GM12878 (cell line): Measurements from ENCODE around the gene GCNT2. TPM values are rescaled to one million over a fixed set of nuclear protein-coding genes. Genes with fewer than 3 reads are reported as not detected.

Source experiments
- ATAC-seq: fragments of 200-7000 bp; cut with Tn5 transposase; 3 replicates; pipeline ENCODE4 v1.9.1; 2020; ENCODE audit warnings: mild to moderate bottlenecking, moderate library complexity
- BruUV-seq: library from RNA; stranded (reverse); fragments of 400-500 nt; replicated peaks from 2 replicates; lab custom pipeline; 2021; lab: Mats Ljungman, UMichigan
- CTCF ChIA-PET: fragments of 300-600 bp; sonication (Branson Sonifier 250); formaldehyde crosslinking; extraction: SDS; loops from one replicate; lab custom pipeline; 2021; ENCODE audit warnings: inconsistent platforms; lab: Yijun Ruan, JAX
- POLR2A ChIA-PET: fragments of 350-600 bp; formaldehyde crosslinking; extraction: SDS; loops from one replicate; lab custom pipeline; 2021; ENCODE audit warnings: inconsistent platforms; lab: Charles Lee
- RAD21 ChIA-PET: fragments of 300-600 bp; sonication (Branson Sonifier 250); formaldehyde crosslinking; loops from one replicate; lab custom pipeline; 2023; ENCODE audit warnings: antibody characterized with exemption; ENCODE audit not compliant: unreplicated experiment; lab: Charles Lee
- SMC1A ChIA-PET: fragments of 300-600 bp; sonication (Branson Sonifier 250); formaldehyde crosslinking; loops from one replicate; lab custom pipeline; 2023; ENCODE audit not compliant: unreplicated experiment, uncharacterized antibody; lab: Charles Lee
- DNase-seq: peaks from one replicate; pipeline ENCODE4 v3.0.0-alpha.2; 2011; ENCODE audit warnings: low read depth, low spot score
- FAIRE-seq: peaks from 3 replicates; lab custom pipeline; 2011; peaks lifted over from hg19 to GRCh38; lab: Jason Lieb, UNC
- H2AFZ ChIP-seq: 2 replicates; pipeline ENCODE4 v1.6.0; 2011; ENCODE audit warnings: low read depth, low read length, control low read depth; ENCODE audit not compliant: control insufficient read depth
- H3K27ac ChIP-seq: 2 replicates; pipeline ENCODE4 v1.5.1; 2011; ENCODE audit warnings: control low read depth; ENCODE audit not compliant: control insufficient read depth, insufficient read depth
- H3K27me3 ChIP-seq, 2 experiments: replicated peaks in 1 of 2; 2 replicates each; pipeline versions ENCODE4 v1.6.0 to v1.6.1; 2011; ENCODE audit warnings: low read length in 1 of 2; ENCODE audit not compliant: control insufficient read depth in 2 of 2, insufficient read depth in 2 of 2
- H3K36me3 ChIP-seq, 2 experiments: 2 replicates each; pipeline ENCODE4 v1.5.1; 2011; ENCODE audit warnings: low read length in 1 of 2; ENCODE audit not compliant: control insufficient read depth in 2 of 2, insufficient read depth in 2 of 2
- H3K4me1 ChIP-seq: 2 replicates; pipeline ENCODE4 v1.6.1; 2011; ENCODE audit warnings: mild to moderate bottlenecking, low read length, moderate library complexity, mixed read lengths; ENCODE audit not compliant: control insufficient read depth, insufficient read depth
- H3K4me2 ChIP-seq: 2 replicates; pipeline ENCODE4 v1.6.0; 2011; ENCODE audit warnings: control low read depth; ENCODE audit not compliant: control insufficient read depth, insufficient read depth
- H3K4me3 ChIP-seq: fragments of 200-600 bp; sonication (generic); 2 replicates; pipeline ENCODE4 v1.5.1; 2016
- H3K79me2 ChIP-seq: 2 replicates; pipeline ENCODE4 v1.6.0; 2011; ENCODE audit warnings: low read length; ENCODE audit not compliant: control insufficient read depth, insufficient read depth
- H3K9ac ChIP-seq: 2 replicates; pipeline ENCODE4 v1.8.0; 2011; ENCODE audit warnings: low read length, control low read depth, mixed read lengths; ENCODE audit not compliant: control insufficient read depth, insufficient read depth
- H3K9me3 ChIP-seq: replicated peaks from 3 replicates; pipeline ENCODE4 v1.5.1; 2011; ENCODE audit warnings: mild to moderate bottlenecking, low read length; ENCODE audit not compliant: control insufficient read depth, insufficient read depth
- H4K20me1 ChIP-seq: 2 replicates; pipeline ENCODE4 v1.6.0; 2011; ENCODE audit not compliant: control insufficient read depth, insufficient read depth
- ASH2L ChIP-seq: fragments of 300-600, 200-600 bp; sonication (generic); IDR thresholded peaks from 2 replicates; pipeline ENCODE4 v1.6.1; 2017; ENCODE audit warnings: low read depth, mild to moderate bottlenecking, borderline replicate concordance
- BMI1 ChIP-seq: fragments of 450-650 bp; IDR thresholded peaks from 2 replicates; pipeline ENCODE4 v1.6.1; 2016; ENCODE audit warnings: mild to moderate bottlenecking, moderate library complexity, borderline replicate concordance
- BRCA1 ChIP-seq: IDR thresholded peaks from 2 replicates; pipeline ENCODE4 v1.6.1; 2011; ENCODE audit warnings: low read depth, low read length, improper control_type of control experiment
- CEBPB ChIP-seq, 2 experiments: fragments of 150-350 bp in 1 of 2; IDR thresholded peaks; 2 replicates each; pipeline ENCODE4 v1.6.1; 2012 to 2014; ENCODE audit warnings: low read depth in 2 of 2, low read length in 2 of 2, borderline replicate concordance in 1 of 2, inconsistent platforms in 1 of 2
- CHD1 ChIP-seq: IDR thresholded peaks from 2 replicates; pipeline ENCODE4 v1.6.1; 2012; ENCODE audit warnings: low read depth, low read length, improper control_type of control experiment
- CHD2 ChIP-seq: IDR thresholded peaks from 2 replicates; pipeline ENCODE4 v1.6.1; 2011; ENCODE audit warnings: low read depth, low read length, improper control_type of control experiment, borderline replicate concordance
- FOXK2 ChIP-seq: fragments of 450-650 bp; IDR thresholded peaks from 2 replicates; pipeline ENCODE4 v1.6.1; 2017; ENCODE audit warnings: mild to moderate bottlenecking, moderate library complexity
- HCFC1 ChIP-seq: fragments of 150-350 bp; IDR thresholded peaks from 2 replicates; pipeline ENCODE4 v1.6.1; 2014; ENCODE audit warnings: low read length
- IRF4 ChIP-seq: IDR thresholded peaks from 2 replicates; pipeline ENCODE4 v1.6.1; 2011; ENCODE audit warnings: low read depth, low read length
- MLLT1 ChIP-seq: fragments of 450-650 bp; IDR thresholded peaks from 2 replicates; pipeline ENCODE4 v1.6.1; 2016; ENCODE audit warnings: mild to moderate bottlenecking
- MTA2 ChIP-seq: fragments of 450-650 bp; IDR thresholded peaks from 2 replicates; pipeline ENCODE4 v1.6.1; 2016; ENCODE audit warnings: low read depth, mild to moderate bottlenecking, moderate library complexity
- NFIC ChIP-seq: IDR thresholded peaks from 2 replicates; pipeline ENCODE4 v1.6.1; 2012; ENCODE audit warnings: low read depth, mild to moderate bottlenecking, inconsistent platforms, low read length, moderate library complexity
- RAD51 ChIP-seq: fragments of 450-650 bp; IDR thresholded peaks from 2 replicates; pipeline ENCODE4 v1.6.1; 2016; ENCODE audit warnings: moderate library complexity, mild to moderate bottlenecking, inconsistent platforms
- REST ChIP-seq: IDR thresholded peaks from 2 replicates; pipeline ENCODE4 v1.6.1; 2012; ENCODE audit warnings: mild to moderate bottlenecking, low read depth, low read length
- RFX5 ChIP-seq: IDR thresholded peaks from 2 replicates; pipeline ENCODE4 v1.6.1; 2011; ENCODE audit warnings: low read depth, low read length, improper control_type of control experiment
- USF1 ChIP-seq: IDR thresholded peaks from 2 replicates; pipeline ENCODE4 v1.6.1; 2011; ENCODE audit warnings: borderline replicate concordance, low read depth, mild to moderate bottlenecking, moderate library complexity, mixed read lengths, low read length; ENCODE audit not compliant: insufficient read depth; ENCODE audit errors: extremely low read length
- WGBS: methylation state at CpG from one replicate; pipeline ENCODE4 v1.1.6; 2016; ENCODE audit warnings: low lambda C conversion rate; ENCODE audit not compliant: insufficient replicate concordance, insufficient coverage; ENCODE audit errors: missing lambda C conversion rate; 5-methylcytosine and 5-hydroxymethylcytosine counted together
- in situ Hi-C: fragments of 300-500 bp; cut with MboI; formaldehyde crosslinking; loops from 9 replicates; pipeline ENCODE4 v1.14.3; 2018; ENCODE audit warnings: mixed read lengths
- intact Hi-C: fragments of 100-400 bp; cut with micrococcal nuclease; formaldehyde crosslinking; loops from one replicate; pipeline ENCODE4 v1.14.2; 2022; ENCODE audit not compliant: unreplicated experiment
- polyA plus RNA-seq, 11 experiments: library from polyadenylated mRNA; depleted of rRNA in 4 of 11; unstranded in 6 of 11; stranded (reverse) in 5 of 11; fragments of >200 nt; fragmentation: Nextera tagmentation in 4 of 11; fragmentation: Illumina TruSeq in 1 of 11; extraction: Ambion mirVana in 4 of 11; extraction: Trizol in 1 of 11; gene quantifications; 1 replicate in 1 of 11; 2 replicates in 10 of 11; pipeline versions ENCODE4 v1.2.1 to v1.2.3, GENCODE V29; 2011 to 2016; ENCODE audit warnings: inconsistent platforms in 2 of 11, missing spikeins in 2 of 11, low read depth in 1 of 11
- total RNA-seq, 4 experiments: library from RNA; depleted of rRNA in 3 of 4; stranded (reverse); fragments of >200 nt in 3 of 4; fragmentation: Illumina TruSeq in 1 of 4; extraction: Trizol in 1 of 4; gene quantifications; 2 replicates each; pipeline versions ENCODE4 v1.2.1 to v1.2.3, GENCODE V29; 2013 to 2021

GCNT2 gene
- total and polyA plus RNA-seq, 10 of the 15 experiments (the other 5 are each of a cell fraction or from before 2014, with no cell fraction given): 5.0 to 21.6 (median 11.9) TPM

- Histone ChIP-seq H3K4me3 (no peak overlapping the region), H4K20me1 (no peaks in the 10 kb centered on the region), H3K27ac (no peak overlapping the region), H3K27me3 (no peaks in the 10 kb centered on the region), H3K36me3 (no peaks in the 10 kb centered on the region), H2AFZ (no peak overlapping the region), H3K9me3 (no peaks in the 10 kb centered on the region), H3K79me2 (no peaks in the 10 kb centered on the region), H3K9ac (no peak overlapping the region), H3K4me2 (no peak overlapping the region), H3K4me1 (no peaks in the 10 kb centered on the region)
- DNase-seq: no peak
- no peak for FAIRE-seq
- WGBS: 58% methylated on average over 2 of the region's 2 CpGs
- BruUV-seq: no TSS peak
- POLR2A ChIA-PET: no interaction called here
- CTCF ChIA-PET: interaction anchor here (0.6 to 1.9 kb wide), 4 partner anchors 9 to 287 kb away, joined by 3 to 5 read pairs (median 3); no protein-coding TSS in a partner anchor
- RAD21 ChIA-PET: no interaction called here
- intact Hi-C loops (loop anchor here (5.0 kb wide), 1 partner anchor 234 kb away; the partner anchor contains the start of gene TMEM14B), in situ Hi-C loops (loop anchor here (5.0 kb wide), 1 partner anchor 289 kb away; no protein-coding TSS in a partner anchor)
- ATAC-seq: no peak
- TF ChIP-seq MLLT1 (no peak), BMI1 (no peak), ASH2L (no peak), RAD51 (no peak), MTA2 (no peak), USF1 (no peak), REST (no peak), CEBPB (IDR thresholded peaks at IDR 0.05; ENCODE audit: borderline replicate concordance in 1 of 2, low read depth in 2 of 2, low read length in 2 of 2) (no peak), FOXK2 (no peak), NFIC (no peak), HCFC1 (no peak), IRF4 (no peak), CHD1 (no peak), BRCA1 (no peak), CHD2 (no peak), RFX5 (no peak)
- SMC1A ChIA-PET: interaction anchor here (1.2 to 1.8 kb wide), 2 partner anchors 22 to 170 kb away, joined by 3 to 6 read pairs; no protein-coding TSS in a partner anchor
Measured at GRCh38 chr6:10513544-10513943, 7.6 kb upstream of the GCNT2 start.
